Measurements from ENCODE around the gene SLC16A7.

- TF ChIP-seq SUZ12 (IDR thresholded peaks at IDR 0.05; ENCODE audit: extremely low read depth, insufficient read depth, insufficient read length) = no peak
- no peak for TF ChIP-seq YY1 (IDR thresholded peaks at IDR 0.05; ENCODE audit: insufficient read depth, insufficient read length)
These were observed 139.4 kb downstream of the SLC16A7 start for GRCh38 chr12:59735231-59735630.
